ENCODE data around the gene KCTD7.
"Not testable (repeated sequence)": the region's sequence is repeated elsewhere in the genome, so short reads cannot be mapped to it uniquely, and the experiment has no call there.

KCTD7 gene

GRCh38 chr7:66654275-66655112 is 25.8 kb downstream of the KCTD7 start:
- DNase-seq: peak; percentile 95 to 98 (median 97)

- DNase-seq: not testable (repeated sequence)
Measured at GRCh38 chr7:66655113-66655806, 26.6 kb downstream of the KCTD7 start.

GRCh38 chr7:66655826-66656485 is 27.3 kb downstream of the KCTD7 start:
- DNase-seq: not testable (repeated sequence)

- no peak for DNase-seq
Measured at GRCh38 chr7:66657798-66658197, 29.1 kb downstream of the KCTD7 start.

- no peak for DNase-seq
Measured at GRCh38 chr7:66662646-66663264, 34.1 kb downstream of the KCTD7 start.

- no peak for DNase-seq
Measured at GRCh38 chr7:66664590-66665293, 36.1 kb downstream of the KCTD7 start.

GRCh38 chr7:66666313-66666952 is 37.8 kb downstream of the KCTD7 start:
- DNase-seq: no peak

GRCh38 chr7:66667023-66667728 is 38.5 kb downstream of the KCTD7 start:
- no peak for DNase-seq

- no peak for DNase-seq
Measured at GRCh38 chr7:66668112-66668511, 39.4 kb downstream of the KCTD7 start.

GRCh38 chr7:66668677-66669076 is 40.0 kb downstream of the KCTD7 start:
- DNase-seq: no peak

GRCh38 chr7:66669088-66669487 is 40.4 kb downstream of the KCTD7 start:
- no peak for DNase-seq

GRCh38 chr7:66669496-66669895 is 40.8 kb downstream of the KCTD7 start:
- DNase-seq: no peak

GRCh38 chr7:66671034-66671433 is 42.4 kb downstream of the KCTD7 start:
- no peak for DNase-seq

GRCh38 chr7:66671486-66671885 is 42.8 kb downstream of the KCTD7 start:
- not testable (repeated sequence) for DNase-seq

- not testable (repeated sequence) for DNase-seq
Measured at GRCh38 chr7:66672432-66673123, 43.9 kb downstream of the KCTD7 start.

GRCh38 chr7:66673124-66673640 is 44.5 kb downstream of the KCTD7 start:
- peak in 1 of 5 experiments; percentile 12 for DNase-seq

- no peak for DNase-seq
Measured at GRCh38 chr7:66679633-66680244, 51.1 kb downstream of the KCTD7 start.

- peak; percentile 88 to 97 (median 93) for DNase-seq
Measured at GRCh38 chr7:66681491-66682349, 53.0 kb downstream of the KCTD7 start.
